Endothelial cell of umbilical vein (primary cell): ENCODE measurements around the gene CLCN2. TPM values are rescaled to one million over a fixed set of nuclear protein-coding genes. Genes with fewer than 3 reads are reported as not detected.

Experiments used
- BruUV-seq: library from RNA; stranded (reverse); fragments of 400-500 nt; replicated peaks from 2 replicates; lab custom pipeline; 2021; lab: Mats Ljungman, UMichigan
- CTCF ChIA-PET: fragments of 300-600, 350-600 bp; sonication (Branson Sonifier 250); formaldehyde crosslinking; loops from one replicate; lab custom pipeline; 2021; ENCODE audit warnings: antibody characterized with exemption, inconsistent platforms; lab: Charles Lee
- POLR2A ChIA-PET: fragments of 300-600, 350-600 bp; sonication (Branson Sonifier 250); formaldehyde crosslinking; loops from one replicate; lab custom pipeline; 2021; ENCODE audit warnings: antibody characterized with exemption, inconsistent platforms; lab: Charles Lee
- DNase-seq: peaks from one replicate; pipeline ENCODE4 v3.0.0-alpha.2; 2011; ENCODE audit warnings: low read depth, low spot score
- FAIRE-seq: peaks from 2 replicates; lab custom pipeline; 2011; peaks lifted over from hg19 to GRCh38; lab: Jason Lieb, UNC
- H2AFZ ChIP-seq: 2 replicates; pipeline ENCODE4 v1.6.0; 2012; ENCODE audit warnings: low read depth, low read length, control low read depth, inconsistent platforms
- H3K27ac ChIP-seq: 2 replicates; pipeline ENCODE4 v1.5.1; 2011; ENCODE audit warnings: low read depth, mild to moderate bottlenecking, control low read depth, low read length, moderate library complexity; ENCODE audit not compliant: insufficient read depth
- H3K27me3 ChIP-seq, 2 experiments: 2 replicates each; pipeline versions ENCODE4 v1.6.0 to v1.6.1; 2011; ENCODE audit warnings: low read length in 2 of 2, mixed read lengths in 1 of 2; ENCODE audit not compliant: control insufficient read depth in 2 of 2, insufficient read depth in 2 of 2
- H3K36me3 ChIP-seq, 2 experiments: 2 replicates in 1 of 2; 3 replicates in 1 of 2; pipeline ENCODE4 v1.5.1; 2011; ENCODE audit warnings: low read length in 2 of 2, mild to moderate bottlenecking in 1 of 2, moderate library complexity in 1 of 2; ENCODE audit not compliant: control insufficient read depth in 2 of 2, insufficient read depth in 2 of 2; ENCODE audit errors: extremely low read depth in 1 of 2
- H3K4me1 ChIP-seq: 3 replicates; pipeline ENCODE4 v1.5.1; 2011; ENCODE audit warnings: mild to moderate bottlenecking, low read length; ENCODE audit not compliant: control insufficient read depth, insufficient read depth; ENCODE audit errors: extremely low read depth
- H3K4me2 ChIP-seq: 2 replicates; pipeline ENCODE4 v1.6.1; 2011; ENCODE audit warnings: low read length, control low read depth, mixed read lengths; ENCODE audit not compliant: insufficient read depth
- H3K4me3 ChIP-seq, 3 experiments: fragments of 200-600 bp in 1 of 3; sonication (generic), shearing (Covaris generic) in 1 of 3; replicated peaks in 1 of 3; 2 replicates each; pipeline ENCODE4 v1.5.1; 2011 to 2016; ENCODE audit warnings: control low read depth in 3 of 3, low read length in 3 of 3, mild to moderate bottlenecking in 2 of 3, inconsistent platforms in 1 of 3, low read depth in 1 of 3, moderate library complexity in 1 of 3; ENCODE audit not compliant: insufficient read depth in 1 of 3
- H3K79me2 ChIP-seq: 2 replicates; pipeline ENCODE4 v1.6.0; 2012; ENCODE audit warnings: low read length, inconsistent platforms; ENCODE audit not compliant: control insufficient read depth, insufficient read depth
- H3K9ac ChIP-seq: replicated peaks from 2 replicates; pipeline ENCODE3; 2011; ENCODE audit warnings: low read length, control low read depth; ENCODE audit not compliant: insufficient read depth; ENCODE audit errors: extremely low read depth
- H3K9me1 ChIP-seq: replicated peaks from 3 replicates; pipeline ENCODE4 v1.6.0; 2011; ENCODE audit warnings: mild to moderate bottlenecking, low read length; ENCODE audit not compliant: control insufficient read depth, insufficient read depth; ENCODE audit errors: extremely low read depth
- H3K9me3 ChIP-seq: replicated peaks from 2 replicates; pipeline ENCODE4 v1.5.1; 2012; ENCODE audit warnings: low read length, inconsistent platforms; ENCODE audit not compliant: control insufficient read depth, insufficient read depth
- H4K20me1 ChIP-seq: replicated peaks from 2 replicates; pipeline ENCODE3; 2011; ENCODE audit warnings: mild to moderate bottlenecking, low read length; ENCODE audit not compliant: control insufficient read depth, insufficient read depth; ENCODE audit errors: extremely low read depth
- CTCF ChIP-seq, 2 donors: IDR thresholded peaks; 1 replicate in 1 of 2; 2 replicates in 1 of 2; pipeline ENCODE4 v1.5.1; 2011; ENCODE audit warnings: low read length in 2 of 2, mild to moderate bottlenecking in 2 of 2, moderate library complexity in 2 of 2, control low read depth in 1 of 2, inconsistent platforms in 1 of 2, low read depth in 1 of 2; ENCODE audit not compliant: insufficient read depth in 1 of 2; ENCODE audit errors: extremely low read depth in 1 of 2
- EZH2 ChIP-seq: IDR thresholded peaks from 2 replicates; pipeline ENCODE4 v1.6.1; 2012; ENCODE audit warnings: borderline replicate concordance, low read depth, mild to moderate bottlenecking, moderate library complexity, low read length, inconsistent platforms; ENCODE audit not compliant: severe bottlenecking
- FOS ChIP-seq: IDR thresholded peaks from 2 replicates; pipeline ENCODE4 v1.6.1; 2011; ENCODE audit warnings: mild to moderate bottlenecking, low read length, moderate library complexity, borderline replicate concordance; ENCODE audit not compliant: insufficient read depth
- GATA2 ChIP-seq: IDR thresholded peaks from 2 replicates; pipeline ENCODE4 v1.7.0; 2011; ENCODE audit warnings: low read depth, mild to moderate bottlenecking, moderate library complexity, mixed read lengths, low read length; ENCODE audit not compliant: insufficient read length, insufficient read depth
- JUN ChIP-seq: IDR thresholded peaks from 2 replicates; pipeline ENCODE4 v1.6.1; 2011; ENCODE audit warnings: borderline replicate concordance, low read depth; ENCODE audit not compliant: insufficient read length, insufficient read depth
- MAX ChIP-seq: IDR thresholded peaks from 2 replicates; pipeline ENCODE4 v1.6.1; 2011; ENCODE audit not compliant: insufficient read depth, insufficient read length
- MYC ChIP-seq: IDR thresholded peaks from one replicate; pipeline ENCODE4 v1.6.1; 2011; ENCODE audit warnings: mild to moderate bottlenecking, low read depth, low read length
- POLR2A ChIP-seq: IDR thresholded peaks from 2 replicates; pipeline ENCODE4 v1.6.1; 2012; ENCODE audit warnings: low read depth, mild to moderate bottlenecking, control low read depth, low read length
- POLR2AphosphoS5 ChIP-seq: IDR thresholded peaks from 2 replicates; pipeline ENCODE4 v1.6.1; 2012; ENCODE audit warnings: low read depth, mild to moderate bottlenecking, control low read depth, low read length, moderate library complexity; ENCODE audit not compliant: insufficient read depth
- dilution Hi-C: fragments of 300-500 bp; cut with MboI; formaldehyde crosslinking; loops from one replicate; pipeline ENCODE4 v1.15.0; 2019; ENCODE audit warnings: low sequenced_read_pairs; ENCODE audit not compliant: extremely low pct_ligation_motif_present
- intact Hi-C: fragments of 100-400 bp; cut with micrococcal nuclease; formaldehyde crosslinking; loops from one replicate; pipeline ENCODE4 v1.10.0; 2022
- polyA plus RNA-seq, 4 experiments: library from polyadenylated mRNA; depleted of rRNA in 3 of 4; stranded (reverse) in 3 of 4; unstranded in 1 of 4; fragments of >200 nt; gene quantifications; 2 replicates each; pipeline versions ENCODE4 v1.2.1 to v1.2.3, GENCODE V29; 2011 to 2012; ENCODE audit warnings: missing spikeins in 1 of 4
- total RNA-seq: library from RNA; stranded (reverse); gene quantifications from 2 replicates; pipeline ENCODE4 v1.2.3, GENCODE V29; 2021

Gene CLCN2
- total and polyA plus RNA-seq, 2 donors (not counting 3 experiments of a cell fraction or from before 2014, with no cell fraction given) = 3.5 to 6.5 TPM

- no peak for FAIRE-seq
- BruUV-seq = no TSS peak
Observed at GRCh38 chr3:184355261-184356040, 6.0 kb downstream of the CLCN2 start.

More at GRCh38 chr3:184355261-184356040, 6.0 kb downstream of the CLCN2 start:
- Histone ChIP-seq H3K4me2 (no peak overlapping the region), H3K79me2 (no peaks in the 10 kb centered on the region), H3K9ac (no peak overlapping the region), H4K20me1 (no peaks in the 10 kb centered on the region), H3K9me3 (no peaks in the 10 kb centered on the region), H3K4me3 (no peak overlapping the region), H2AFZ (no peak overlapping the region), H3K9me1 (no peaks in the 10 kb centered on the region), H3K27ac (no peak overlapping the region), H3K36me3 (peaks cover 0 to 3% of the 10 kb centered on the region in 2 experiments), H3K27me3 (no peaks in the 10 kb centered on the region), H3K4me1 (no peaks in the 10 kb centered on the region)
- intact Hi-C loops = no loop called here
- dilution Hi-C loops = no loop called here
- no peak for TF ChIP-seq POLR2AphosphoS5
- no peak for TF ChIP-seq POLR2A
- no peak for TF ChIP-seq MAX
- TF ChIP-seq JUN = no peak
- no peak for TF ChIP-seq CTCF (IDR thresholded peaks at IDR 0.05; ENCODE audit: extremely low read depth in 1 of 2, insufficient read depth in 1 of 2, low read depth in 1 of 2, low read length in 2 of 2)
- TF ChIP-seq FOS = no peak
- no peak for TF ChIP-seq MYC
- TF ChIP-seq GATA2 = no peak
- no peak for TF ChIP-seq EZH2
- ChIA-PET POLR2A (no interaction called here), CTCF (interaction anchor here (0.9 to 2.6 kb wide), 7 partner anchors 7 to 113 kb away, joined by 3 to 11 read pairs (median 4); no protein-coding TSS in a partner anchor)
- no peak for DNase-seq
